H4 (cell line): ENCODE data around the gene RPL9. TPM values are rescaled to one million over a fixed set of nuclear protein-coding genes. Genes with fewer than 3 reads are reported as not detected.
"Not testable (repeated sequence)": the region's sequence is repeated elsewhere in the genome, so short reads cannot be mapped to it uniquely, and the experiment has no call there.

Experiments
- DNase-seq: peaks from one replicate; pipeline ENCODE4 v3.0.0-alpha.2; 2015; ENCODE audit warnings: low spot score
- total RNA-seq: library from RNA; depleted of rRNA; stranded (reverse); fragments of >200 nt; shearing (Covaris generic); gene quantifications from 2 replicates; pipeline ENCODE4 v1.2.3, GENCODE V29; 2014; rRNA removed

Gene RPL9
- total RNA-seq, 1 experiment from 2014 or later = 4,508 TPM

DNA sequence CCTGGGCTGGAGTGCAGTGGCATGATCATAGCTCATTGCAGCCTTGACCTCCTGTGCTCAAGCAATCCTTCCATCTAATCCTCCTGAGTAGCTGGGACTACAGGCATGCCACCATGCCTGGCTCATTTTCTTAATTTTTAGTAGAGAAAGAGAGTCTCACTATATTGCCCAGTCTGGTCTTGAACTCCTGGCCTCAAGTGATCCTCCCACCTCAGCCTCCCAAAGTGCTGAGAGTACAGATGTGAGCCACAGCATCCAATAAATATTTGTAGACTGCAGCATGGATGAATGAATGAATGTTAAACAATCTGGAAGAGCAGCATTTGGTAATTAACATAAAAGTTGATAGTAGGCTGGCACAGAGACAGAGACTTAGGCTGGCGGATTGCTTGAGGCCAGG, 32.0 kb downstream of the RPL9 start:
- no peak for DNase-seq

DNA sequence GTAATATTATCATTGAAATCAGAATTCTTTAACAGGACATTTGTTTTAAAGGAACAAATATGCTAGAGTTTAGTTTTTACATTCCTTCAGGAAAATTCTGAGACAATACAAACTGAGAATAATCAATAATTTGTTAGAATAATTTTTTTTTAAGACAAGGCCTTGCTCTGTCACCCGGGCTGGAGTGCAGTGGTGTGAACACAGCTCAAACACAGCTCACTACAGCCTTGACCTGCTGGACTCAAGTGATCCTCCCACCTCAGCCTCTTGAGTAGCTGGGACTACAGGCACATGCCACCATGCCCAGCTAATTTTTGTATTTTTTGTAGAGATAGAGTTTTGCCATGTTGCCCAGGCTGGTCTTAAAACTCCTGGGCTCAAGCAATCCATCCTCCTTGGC, 33.4 kb downstream of the RPL9 start:
- DNase-seq = not testable (repeated sequence)

DNA sequence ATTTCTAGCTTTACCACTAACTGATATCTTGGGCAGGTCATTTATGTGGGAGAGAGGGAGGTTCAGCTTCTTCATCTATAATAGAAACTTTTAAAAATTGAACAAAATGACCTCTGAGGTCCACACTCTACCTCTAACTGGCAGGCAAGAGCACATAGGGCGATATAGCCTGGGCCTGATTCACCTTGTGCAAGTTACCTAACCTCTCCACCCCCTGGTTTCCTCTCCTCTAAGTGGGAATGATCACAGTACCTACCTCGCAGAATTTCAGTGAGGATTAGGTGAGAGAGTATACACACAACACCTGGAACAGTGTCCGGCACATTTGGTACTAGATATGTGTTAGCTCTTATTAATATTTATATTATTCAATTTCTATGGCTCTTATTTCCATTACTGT, 36.5 kb downstream of the RPL9 start:
- DNase-seq = no peak

DNA sequence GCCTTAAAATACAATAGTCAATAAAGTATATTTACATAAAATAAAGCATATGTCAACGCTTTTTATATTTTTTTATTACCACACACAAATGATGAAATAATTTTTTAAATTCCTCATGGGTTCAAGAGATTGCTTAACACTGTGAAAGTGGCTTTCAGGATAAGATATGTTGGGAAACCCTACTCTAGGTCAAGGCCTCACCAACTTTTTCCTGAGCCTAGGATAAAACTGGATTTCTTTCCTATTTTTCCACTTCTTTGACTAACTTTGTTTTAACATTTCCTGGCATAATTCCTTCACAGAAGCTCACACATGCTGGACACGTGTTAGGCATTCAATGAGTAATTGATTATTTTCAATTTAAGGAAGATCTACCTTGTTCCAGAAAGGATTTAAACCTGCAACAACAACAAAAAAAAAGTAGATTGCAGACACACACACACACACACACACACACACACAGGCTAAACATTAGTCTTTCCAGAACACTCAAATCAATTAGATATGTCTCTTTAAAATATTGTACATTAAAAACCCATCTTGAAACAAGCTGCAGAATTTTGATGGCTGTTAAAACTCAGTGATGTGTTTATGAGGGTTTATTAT, 42.9 kb downstream of the RPL9 start:
- no peak for DNase-seq

DNA sequence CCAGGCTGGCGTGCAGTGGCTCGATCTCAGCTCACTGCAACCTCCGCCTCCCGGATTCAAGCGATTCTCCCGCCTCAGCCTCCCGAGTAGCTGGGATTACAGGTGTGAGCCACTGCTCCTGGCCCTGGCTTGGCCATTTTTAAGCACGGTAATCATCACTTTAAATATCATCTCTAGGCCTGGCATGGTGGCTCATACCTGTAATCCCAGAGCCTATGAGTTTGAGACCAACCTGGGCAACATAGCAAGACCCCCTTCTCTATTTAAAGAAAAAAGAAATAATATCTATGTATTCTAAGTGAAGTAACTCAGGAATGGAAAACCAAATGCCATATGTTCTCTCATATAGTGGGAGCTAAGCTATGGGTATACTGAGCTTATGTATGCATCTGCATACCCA, 47.2 kb downstream of the RPL9 start:
- DNase-seq = not testable (repeated sequence)

DNA sequence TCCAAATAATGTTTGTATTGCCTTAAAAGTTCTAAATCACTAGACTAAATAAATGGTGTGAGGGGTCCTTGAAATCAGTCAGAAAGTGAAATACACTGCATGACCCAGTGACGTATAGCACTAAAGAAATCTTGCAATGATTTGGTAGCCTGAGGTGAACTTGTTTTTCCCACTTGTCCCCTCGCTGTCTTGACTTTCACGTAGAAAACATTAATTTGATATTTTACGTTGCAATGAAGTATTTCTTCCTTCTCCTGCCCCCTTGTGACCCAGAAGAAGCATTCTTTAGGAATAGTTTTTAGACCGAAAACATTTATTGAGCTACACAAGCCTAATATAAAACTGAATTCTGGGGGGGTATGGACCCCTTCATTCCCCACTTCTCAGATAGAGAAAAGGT, 48.3 kb downstream of the RPL9 start:
- no peak for DNase-seq

DNA sequence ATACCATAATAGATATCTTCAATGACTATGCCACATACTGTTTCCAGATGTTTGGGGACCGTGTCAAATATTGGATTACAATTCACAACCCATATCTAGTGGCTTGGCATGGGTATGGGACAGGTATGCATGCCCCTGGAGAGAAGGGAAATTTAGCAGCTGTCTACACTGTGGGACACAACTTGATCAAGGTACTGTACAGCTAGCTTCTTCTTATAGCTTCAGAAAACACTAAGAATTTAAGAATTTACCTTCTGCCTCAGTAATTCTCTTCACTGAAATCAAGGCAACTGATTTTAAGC, 51.2 kb downstream of the RPL9 start:
- no peak for DNase-seq

DNA sequence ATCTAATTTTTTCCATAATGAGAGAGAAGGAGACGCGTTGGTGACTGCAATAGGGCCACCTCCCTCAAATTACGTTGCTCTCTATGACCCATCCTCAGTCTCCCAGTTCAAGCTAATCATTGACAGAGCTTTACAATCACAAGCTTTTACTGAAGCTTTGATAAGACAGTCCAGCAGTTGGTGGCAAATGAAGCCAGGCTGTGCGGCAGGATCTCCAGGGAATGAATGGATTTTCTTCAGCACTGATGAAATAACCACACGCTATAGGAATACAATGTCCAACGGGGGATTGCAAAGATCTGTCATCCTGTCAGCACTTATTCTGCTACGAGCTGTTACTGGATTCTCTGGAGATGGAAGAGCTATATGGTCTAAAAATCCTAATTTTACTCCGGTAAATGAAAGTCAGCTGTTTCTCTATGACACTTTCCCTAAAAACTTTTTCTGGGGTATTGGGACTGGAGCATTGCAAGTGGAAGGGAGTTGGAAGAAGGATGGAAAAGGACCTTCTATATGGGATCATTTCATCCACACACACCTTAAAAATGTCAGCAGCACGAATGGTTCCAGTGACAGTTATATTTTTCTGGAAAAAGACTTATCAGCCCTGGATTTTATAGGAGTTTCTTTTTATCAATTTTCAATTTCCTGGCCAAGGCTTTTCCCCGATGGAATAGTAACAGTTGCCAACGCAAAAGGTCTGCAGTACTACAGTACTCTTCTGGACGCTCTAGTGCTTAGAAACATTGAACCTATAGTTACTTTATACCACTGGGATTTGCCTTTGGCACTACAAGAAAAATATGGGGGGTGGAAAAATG, 51.7 kb downstream of the RPL9 start, which contains the start of gene KLB:
Gene KLB (plus strand): TSS at position 168 of the 821 bp plus-strand sequence. CDS start 20 bp downstream, at position 188.
- no peak for DNase-seq

Other genes with a start within 250 kb of the RPL9 start
- gene RFC1, start 92.6 kb downstream of the RPL9 start, total RNA-seq = 37.7 and 54.4 TPM in 2 replicates
- gene KLB, start 52.0 kb downstream of the RPL9 start, total RNA-seq = not detected in 2 replicates
- 13.6 and 16.6 TPM in 2 replicates for gene LIAS, start 134 bp upstream of the RPL9 start, total RNA-seq
- gene UGDH, start 68.5 kb upstream of the RPL9 start, total RNA-seq = 118 and 170 TPM in 2 replicates
- gene SMIM14, start 179.9 kb upstream of the RPL9 start, total RNA-seq = 64.1 and 73.3 TPM in 2 replicates
- 16.8 and 25.7 TPM in 2 replicates for gene UBE2K, start 239.2 kb upstream of the RPL9 start, total RNA-seq